ENCODE data around the gene MYOT.

DNA sequence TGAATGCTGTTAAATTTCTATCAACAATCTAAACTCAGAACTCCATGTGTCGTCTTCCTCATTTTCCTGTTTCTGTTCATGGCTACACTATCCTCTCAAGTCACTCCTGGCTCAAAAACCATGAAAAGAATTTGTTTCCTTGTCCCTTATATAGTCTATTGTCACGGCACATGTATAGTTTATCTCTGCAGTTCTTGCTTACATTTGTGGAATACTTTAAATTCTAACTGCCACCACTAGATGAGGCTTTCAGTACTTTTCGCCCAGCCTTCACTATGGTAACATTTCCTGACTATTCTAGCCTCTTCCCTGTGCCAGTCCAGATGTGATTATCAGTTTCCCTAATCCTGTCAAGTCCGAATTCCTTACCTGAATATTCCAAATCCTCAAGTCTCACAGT lies 56.2 kb downstream of the MYOT start:
- no peak for TF ChIP-seq EZH2 (IDR thresholded peaks at IDR 0.05; ENCODE audit: borderline replicate concordance, low read depth, low read length, poor library complexity, severe bottlenecking)
- TF ChIP-seq, protein P1, sequence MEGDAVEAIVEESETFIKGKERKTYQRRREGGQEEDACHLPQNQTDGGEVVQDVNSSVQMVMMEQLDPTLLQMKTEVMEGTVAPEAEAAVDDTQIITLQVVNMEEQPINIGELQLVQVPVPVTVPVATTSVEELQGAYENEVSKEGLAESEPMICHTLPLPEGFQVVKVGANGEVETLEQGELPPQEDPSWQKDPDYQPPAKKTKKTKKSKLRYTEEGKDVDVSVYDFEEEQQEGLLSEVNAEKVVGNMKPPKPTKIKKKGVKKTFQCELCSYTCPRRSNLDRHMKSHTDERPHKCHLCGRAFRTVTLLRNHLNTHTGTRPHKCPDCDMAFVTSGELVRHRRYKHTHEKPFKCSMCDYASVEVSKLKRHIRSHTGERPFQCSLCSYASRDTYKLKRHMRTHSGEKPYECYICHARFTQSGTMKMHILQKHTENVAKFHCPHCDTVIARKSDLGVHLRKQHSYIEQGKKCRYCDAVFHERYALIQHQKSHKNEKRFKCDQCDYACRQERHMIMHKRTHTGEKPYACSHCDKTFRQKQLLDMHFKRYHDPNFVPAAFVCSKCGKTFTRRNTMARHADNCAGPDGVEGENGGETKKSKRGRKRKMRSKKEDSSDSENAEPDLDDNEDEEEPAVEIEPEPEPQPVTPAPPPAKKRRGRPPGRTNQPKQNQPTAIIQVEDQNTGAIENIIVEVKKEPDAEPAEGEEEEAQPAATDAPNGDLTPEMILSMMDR (conservative IDR thresholded peaks at IDR 0.05; ENCODE audit: low read depth, low read length), result 0 out of 2 replicates have a peak, but pooled peaks have one; percentile 17
